Endodermal cell (in vitro differentiated cells): Measurements from ENCODE around the gene EEFSEC. TPM values are rescaled to one million over a fixed set of nuclear protein-coding genes. Genes with fewer than 3 reads are reported as not detected.

ENCODE experiments used
- DNase-seq: peaks from one replicate; pipeline ENCODE4 v3.0.0-alpha.2; 2017
- H3K27ac ChIP-seq: 2 replicates; pipeline ENCODE4 v1.5.1; 2013; ENCODE audit warnings: mild to moderate bottlenecking, low read depth, low read length, moderate library complexity
- H3K27me3 ChIP-seq: 2 replicates; pipeline ENCODE4 v1.6.1; 2013; ENCODE audit warnings: mild to moderate bottlenecking, low read length, moderate library complexity; ENCODE audit not compliant: insufficient read depth, control insufficient read depth, poor library complexity, severe bottlenecking
- H3K36me3 ChIP-seq: 2 replicates; pipeline ENCODE4 v1.7.0; 2013; ENCODE audit warnings: mild to moderate bottlenecking, low read length, moderate library complexity; ENCODE audit not compliant: control insufficient read depth, insufficient read depth
- H3K4me1 ChIP-seq: one replicate; pipeline ENCODE4 v1.7.0; 2013; ENCODE audit warnings: low read length; ENCODE audit not compliant: control insufficient read depth, insufficient read depth
- H3K4me3 ChIP-seq: 2 replicates; pipeline ENCODE4 v1.5.1; 2013; ENCODE audit warnings: mild to moderate bottlenecking, low read length, moderate library complexity
- H3K9ac ChIP-seq: 2 replicates; pipeline ENCODE4 v1.6.1; 2013; ENCODE audit warnings: mild to moderate bottlenecking, low read length, moderate library complexity; ENCODE audit not compliant: poor library complexity, severe bottlenecking; ENCODE audit errors: extremely low read depth
- H3K9me3 ChIP-seq: 2 replicates; pipeline ENCODE4 v1.6.1; 2013; ENCODE audit warnings: mild to moderate bottlenecking, low read length, moderate library complexity; ENCODE audit not compliant: control insufficient read depth
- H3K27ac Mint-ChIP-seq: 2 replicates; pipeline ENCODE4 v1.8.0; 2020; ENCODE audit warnings: mixed read lengths
- H3K27me3 Mint-ChIP-seq: 2 replicates; pipeline ENCODE4 v1.8.0; 2021; ENCODE audit warnings: mild to moderate bottlenecking, mixed read lengths; ENCODE audit not compliant: insufficient read depth
- H3K36me3 Mint-ChIP-seq: 2 replicates; pipeline ENCODE4 v1.8.0; 2020; ENCODE audit warnings: low read depth, mixed read lengths
- H3K4me1 Mint-ChIP-seq: 2 replicates; pipeline ENCODE4 v1.8.0; 2020; ENCODE audit warnings: mixed read lengths
- H3K4me3 Mint-ChIP-seq: 2 replicates; pipeline ENCODE4 v1.8.0; 2020; ENCODE audit warnings: mild to moderate bottlenecking, moderate library complexity, mixed read lengths
- H3K9me3 Mint-ChIP-seq: 2 replicates; pipeline ENCODE4 v1.8.0; 2020; ENCODE audit warnings: mild to moderate bottlenecking, mixed read lengths
- CTCF ChIP-seq: fragments of 200-600 bp; sonication (generic); conservative IDR thresholded peaks from 2 replicates; pipeline ENCODE4 v1.5.0; 2021; ENCODE audit warnings: antibody characterized with exemption, mild to moderate bottlenecking
- WGBS, 2 experiments: methylation state at CpG; one replicate each; pipeline versions ENCODE4 v1.1.5 to v1.1.7; 2013; ENCODE audit warnings: missing lambda C conversion rate in 2 of 2, mixed read lengths in 1 of 2; ENCODE audit not compliant: insufficient coverage in 1 of 2, insufficient read length in 1 of 2; 5-methylcytosine and 5-hydroxymethylcytosine counted together
- total RNA-seq, 2 donors: library from RNA; stranded (reverse); fragmentation: NEBNext Ultra II Directional in 1 of 2; extraction: Animal tissue kit (Norgen Biotek cat#: 25700) in 1 of 2; gene quantifications; 2 replicates in 1 of 2; 3 replicates in 1 of 2; pipeline ENCODE4 v1.2.1, GENCODE V29; 2021

EEFSEC gene
- total RNA-seq, 2 donors from 2014 or later, result 11.9 to 15.8 TPM

- Histone ChIP-seq H3K4me3 (peak overlapping the region; percentile 94), H3K27ac (no peak overlapping the region), H3K27me3 (no peaks in the 10 kb centered on the region), H3K9ac (no peak overlapping the region), H3K36me3 (peaks cover 6% of the 10 kb centered on the region), H3K4me1 (no peaks in the 10 kb centered on the region), H3K9me3 (no peaks in the 10 kb centered on the region)
- Mint-ChIP-seq H3K27ac (no peak overlapping the region), H3K4me1 (peaks cover 12% of the 10 kb centered on the region), H3K4me3 (peak overlapping the region; percentile 96), H3K9me3 (no peaks in the 10 kb centered on the region), H3K36me3 (peaks cover 20% of the 10 kb centered on the region), H3K27me3 (no peaks in the 10 kb centered on the region)
- 95 to 100% methylated on average over 1 of the region's 1 CpG for WGBS, 2 experiments
- no peak for TF ChIP-seq CTCF
- no peak for DNase-seq
These were observed 31.3 kb upstream of the EEFSEC start for GRCh38 chr3:128122013-128122412.

- 0% methylated on average over 5 to 20 of the region's 22 CpGs for WGBS, 2 experiments
- Histone ChIP-seq H3K9ac (peak overlapping the region; percentile 88), H3K4me1 (no peaks in the 10 kb centered on the region), H3K27ac (peak overlapping the region; percentile 90), H3K9me3 (no peaks in the 10 kb centered on the region), H3K27me3 (peaks cover under 1% of the 10 kb centered on the region), H3K36me3 (no peaks in the 10 kb centered on the region), H3K4me3 (peak overlapping the region; percentile 94)
- Mint-ChIP-seq H3K27ac (peak overlapping the region; percentile 98), H3K4me3 (peak overlapping the region; percentile 96), H3K36me3 (peaks cover 9% of the 10 kb centered on the region), H3K9me3 (no peaks in the 10 kb centered on the region), H3K4me1 (peaks cover 15% of the 10 kb centered on the region), H3K27me3 (peaks cover 6% of the 10 kb centered on the region)
- DNase-seq, result no peak
- TF ChIP-seq CTCF, result no peak
These were observed 30.1 kb upstream of the EEFSEC start for GRCh38 chr3:128123156-128123537.

- Mint-ChIP-seq H3K9me3 (no peaks in the 10 kb centered on the region), H3K4me3 (peak within 1 kb of the TSS; percentile 96), H3K27me3 (peaks cover 12% of the 10 kb centered on the region), H3K4me1 (peaks cover 14% of the 10 kb centered on the region), H3K36me3 (peaks cover 4% of the 10 kb centered on the region), H3K27ac (peak within 1 kb of the TSS; percentile 98)
- Histone ChIP-seq H3K4me3 (peak within 1 kb of the TSS; percentile 94), H3K36me3 (no peaks in the 10 kb centered on the region), H3K27me3 (peaks cover 7% of the 10 kb centered on the region), H3K27ac (peak within 1 kb of the TSS; percentile 90), H3K4me1 (no peaks in the 10 kb centered on the region), H3K9me3 (no peaks in the 10 kb centered on the region), H3K9ac (peak within 1 kb of the TSS; percentile 88)
- WGBS, 2 experiments, result 4 to 6% methylated on average over 24 to 47 of the region's 47 CpGs
- DNase-seq, result peak; percentile 99
- TF ChIP-seq CTCF, result no peak
These were observed 29.5 kb upstream of the EEFSEC start, which contains the start of gene RUVBL1 for GRCh38 chr3:128123538-128124368. TSS of gene RUVBL1 (minus strand) at chr3:128123812. CDS start at chr3:128123724, 88 bp downstream.
